Activated CD8-positive, alpha-beta memory T cell treated with anti-CD3 and anti-CD28 coated beads, Interleukin-2, amount 50 U/mL, for 24 hours (primary cell): Measurements from ENCODE around the gene CDC6.

Source experiments
- DNase-seq: peaks from one replicate; pipeline ENCODE4 v3.0.0-alpha.2; 2020; ENCODE audit errors: extremely low read depth

The CDC6 gene

DNA sequence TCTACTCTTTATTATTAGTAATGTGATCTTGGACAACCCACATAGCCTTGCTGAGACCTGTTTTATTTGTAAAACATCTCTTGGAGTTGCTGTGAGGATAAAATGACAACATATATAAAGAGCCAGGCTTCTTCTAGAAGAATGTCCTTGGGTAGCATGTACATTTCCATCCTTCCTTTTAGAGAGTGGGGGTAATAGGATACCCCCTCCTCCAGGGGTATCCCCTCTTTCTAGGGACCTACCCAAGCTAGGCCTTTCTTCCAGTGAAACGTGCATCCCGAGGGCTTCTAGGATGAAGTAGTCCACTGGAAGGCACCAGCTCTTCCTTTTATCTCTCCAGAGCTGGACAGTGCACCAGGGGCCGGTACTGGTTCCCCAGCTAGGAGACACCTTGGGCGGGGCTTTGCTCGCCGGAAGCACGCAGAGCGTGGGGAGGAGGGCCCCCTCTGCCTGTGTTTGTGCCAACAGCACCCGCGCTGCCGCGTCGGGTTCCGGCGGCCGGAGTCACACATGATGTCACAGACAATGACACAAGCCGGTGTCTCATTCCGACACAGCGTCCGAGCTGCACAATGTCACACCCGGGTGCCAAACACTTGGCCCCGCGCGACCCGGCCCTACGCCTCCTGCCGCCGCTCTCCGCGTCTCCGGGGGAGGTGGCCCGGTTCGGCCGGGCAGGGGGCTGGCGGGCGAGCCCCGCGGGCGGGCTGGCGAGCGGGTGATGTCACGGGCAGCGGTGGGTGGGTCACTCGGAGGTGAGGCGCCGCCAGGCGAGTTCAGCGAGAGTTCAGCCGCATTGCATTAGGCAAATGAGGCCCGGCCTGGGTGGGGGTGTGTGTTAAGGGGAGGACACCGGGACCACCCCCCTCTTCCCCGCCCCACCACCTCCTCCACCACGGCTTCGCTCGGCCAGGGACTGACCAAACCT lies 53.5 kb downstream of the CDC6 start:
- DNase-seq, result no peak

GRCh38 chr17:40341808-40342503 lies 54.3 kb downstream of the CDC6 start:
- DNase-seq, result no peak

DNA sequence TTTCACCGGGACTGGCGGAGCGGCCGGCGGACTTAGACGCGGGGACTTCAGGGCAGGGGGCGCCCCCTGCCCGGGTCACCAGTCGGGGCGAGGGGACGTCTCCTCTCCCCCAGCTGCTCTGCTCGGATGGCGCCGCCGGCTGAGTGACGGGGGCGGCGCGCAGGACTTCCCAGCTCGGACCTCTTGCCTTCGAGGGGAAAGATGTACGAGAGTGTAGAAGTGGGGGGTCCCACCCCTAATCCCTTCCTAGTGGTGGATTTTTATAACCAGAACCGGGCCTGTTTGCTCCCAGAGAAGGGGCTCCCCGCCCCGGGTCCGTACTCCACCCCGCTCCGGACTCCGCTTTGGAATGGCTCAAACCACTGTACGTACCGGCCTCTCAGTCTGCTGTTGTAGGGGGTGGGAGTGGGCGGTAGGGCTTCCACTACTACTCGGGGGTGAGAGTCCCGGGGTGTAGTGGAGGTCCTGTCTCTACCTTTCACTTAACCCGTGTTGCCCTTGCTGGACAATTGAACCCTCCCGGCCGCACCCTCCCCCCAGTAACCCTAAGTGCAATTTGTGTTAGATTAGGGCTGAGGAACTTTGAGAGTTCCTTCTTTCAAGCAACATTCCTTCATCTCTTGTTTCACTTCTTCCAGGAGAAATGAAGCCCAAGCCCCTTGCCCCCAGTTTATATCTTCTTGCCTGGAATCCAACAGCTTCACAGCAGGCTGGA lies 55.0 kb downstream of the CDC6 start:
- DNase-seq, result no peak

GRCh38 chr17:40343219-40344119 lies 55.8 kb downstream of the CDC6 start:
- DNase-seq, result no peak

DNA sequence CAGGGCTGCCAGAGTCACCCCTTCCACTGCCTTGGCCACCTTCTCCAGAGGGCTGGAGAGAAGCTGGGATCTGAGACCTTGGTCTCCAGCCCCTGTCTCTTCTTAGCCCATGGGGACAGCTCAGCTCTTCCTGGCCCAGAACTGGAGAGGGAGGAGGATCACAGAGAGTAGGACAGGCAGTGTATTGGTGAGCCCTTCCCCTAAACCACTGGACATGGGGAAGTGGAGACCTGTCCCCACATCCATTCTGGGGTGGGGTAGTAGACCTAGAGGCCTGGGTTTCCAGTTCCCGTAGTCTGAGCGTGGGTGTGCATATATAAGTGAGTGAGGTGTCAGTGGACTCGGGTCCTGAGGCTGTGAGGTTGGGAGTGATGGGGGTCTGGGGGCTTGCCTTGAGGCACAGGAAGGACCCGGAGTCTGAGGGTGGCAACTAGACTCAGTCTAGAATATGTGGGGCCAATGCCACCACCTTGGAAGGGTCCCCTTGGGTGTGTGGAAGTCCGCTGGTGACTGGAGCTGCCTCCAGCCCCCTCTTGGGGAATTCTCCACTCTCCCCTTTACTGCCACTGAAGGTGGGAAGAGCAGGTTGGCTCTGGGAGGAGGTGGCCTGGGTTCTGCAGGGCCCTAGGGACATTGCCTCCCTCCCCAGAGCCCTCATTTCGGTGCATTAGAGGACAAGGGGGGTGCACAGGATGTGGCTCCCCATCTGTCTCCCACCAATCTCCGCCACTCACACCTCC lies 56.9 kb downstream of the CDC6 start:
- DNase-seq, result no peak

- no peak for DNase-seq
These were observed 57.7 kb downstream of the CDC6 start for GRCh38 chr17:40345161-40345993.

DNA sequence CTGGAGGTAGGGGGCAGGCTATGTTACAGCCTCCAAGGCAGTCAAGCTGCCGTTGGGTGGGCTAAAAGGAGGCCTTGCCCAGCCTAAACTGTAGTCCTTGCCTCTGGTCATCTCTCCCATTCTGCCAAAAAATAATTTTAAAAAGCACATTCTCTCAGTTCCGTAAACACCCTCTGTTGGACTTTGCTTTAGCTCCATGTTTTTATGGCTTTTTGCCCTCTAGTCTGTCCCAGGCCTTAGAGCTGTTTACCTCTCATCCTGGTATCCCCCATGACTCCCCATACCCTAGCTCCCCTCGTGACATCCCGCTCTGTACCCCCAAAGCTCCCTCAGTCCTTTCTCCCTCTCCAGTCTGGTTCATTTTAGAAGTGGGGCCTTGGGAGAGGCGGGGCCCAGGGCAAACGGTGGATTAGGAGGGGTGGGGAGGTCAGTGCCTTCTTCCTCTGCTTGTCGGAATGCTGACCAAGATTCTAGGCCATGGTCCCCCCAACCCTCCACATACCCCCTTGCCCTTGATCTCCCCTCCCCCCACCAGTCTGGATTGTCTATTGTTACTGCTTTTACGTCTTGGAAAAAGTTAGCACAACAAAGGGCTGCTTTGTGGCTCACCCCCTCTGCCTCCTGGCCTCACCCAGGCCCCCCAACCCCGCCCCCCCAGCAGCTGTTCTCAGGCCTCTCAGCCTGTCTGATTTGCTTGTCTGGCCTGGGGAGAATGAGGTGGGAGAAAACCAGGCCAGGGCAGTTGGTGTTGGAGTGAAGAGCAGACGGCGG lies 58.5 kb downstream of the CDC6 start:
- DNase-seq, result no peak

DNA sequence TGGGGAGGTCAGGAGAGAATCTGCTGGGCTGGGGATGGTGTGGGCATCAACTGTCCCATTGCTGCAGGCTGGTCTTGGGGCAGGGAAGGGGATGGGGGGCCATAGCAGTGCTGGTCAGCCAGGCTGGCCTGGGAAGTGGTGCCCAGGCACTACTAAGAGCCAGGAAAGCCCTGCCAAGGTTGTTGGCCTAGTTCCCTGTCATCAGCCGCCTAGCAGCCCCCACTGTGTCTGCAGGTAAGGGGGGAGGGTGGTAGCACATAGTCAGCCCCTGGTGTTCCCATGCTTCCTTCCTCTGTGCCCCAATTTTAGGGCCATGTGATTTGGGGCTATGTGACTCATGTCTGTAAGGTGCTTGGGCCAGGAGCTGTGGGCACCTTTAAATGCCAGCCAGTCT lies 59.1 kb downstream of the CDC6 start:
- no peak for DNase-seq

- DNase-seq, result no peak
These were observed 59.8 kb downstream of the CDC6 start for GRCh38 chr17:40347319-40348135.

- no peak for DNase-seq
These were observed 60.4 kb downstream of the CDC6 start for GRCh38 chr17:40348136-40348504.

DNA sequence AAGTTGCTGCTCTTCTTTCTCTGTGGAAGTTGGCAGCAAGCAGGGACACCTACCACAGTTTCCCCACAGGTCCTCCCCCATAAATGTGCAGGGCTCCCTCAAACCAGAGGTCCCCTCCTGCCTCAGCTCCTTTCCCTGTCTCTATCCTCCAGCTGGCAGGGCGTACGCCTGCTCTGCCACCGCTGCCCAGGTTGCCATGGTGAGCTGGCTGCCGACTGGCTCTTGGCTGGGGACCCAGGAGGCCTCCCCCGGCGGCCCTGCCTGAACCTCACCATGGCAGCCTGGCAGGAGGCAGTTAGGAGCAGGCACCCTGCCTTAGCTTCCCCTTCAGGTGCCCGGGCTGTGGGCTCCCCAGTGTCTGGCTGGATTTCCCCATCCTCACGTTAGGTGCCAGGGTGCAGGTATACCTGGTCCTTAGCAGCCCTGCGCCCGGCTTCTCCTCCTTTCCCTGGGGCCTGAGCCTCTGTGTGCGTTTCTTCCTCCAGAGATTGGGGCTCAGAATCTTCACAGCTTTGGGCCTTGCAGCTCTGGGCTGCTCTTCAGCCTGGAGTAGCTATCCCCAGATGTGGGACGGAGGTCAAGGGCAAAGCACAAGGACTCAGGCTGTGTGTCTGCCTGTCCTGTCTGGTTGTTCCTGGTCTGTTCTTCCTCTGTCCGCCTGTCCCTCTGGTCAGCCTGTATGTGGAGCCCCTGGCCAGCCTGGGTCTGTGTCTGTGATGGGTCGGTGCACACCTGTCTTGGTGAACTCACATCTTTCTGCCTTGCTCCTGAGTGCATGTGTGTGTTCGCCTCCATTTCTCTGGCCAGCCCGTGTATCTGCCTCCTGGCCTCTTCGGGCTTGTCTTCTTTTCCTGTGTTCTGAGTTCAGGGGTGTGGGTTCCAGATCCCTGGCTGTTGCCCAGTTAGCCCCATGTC lies 61.1 kb downstream of the CDC6 start:
- no peak for DNase-seq

- DNase-seq, result no peak
These were observed 61.8 kb downstream of the CDC6 start for GRCh38 chr17:40349477-40349894.

GRCh38 chr17:40349895-40350688 lies 62.4 kb downstream of the CDC6 start:
- no peak for DNase-seq

DNA sequence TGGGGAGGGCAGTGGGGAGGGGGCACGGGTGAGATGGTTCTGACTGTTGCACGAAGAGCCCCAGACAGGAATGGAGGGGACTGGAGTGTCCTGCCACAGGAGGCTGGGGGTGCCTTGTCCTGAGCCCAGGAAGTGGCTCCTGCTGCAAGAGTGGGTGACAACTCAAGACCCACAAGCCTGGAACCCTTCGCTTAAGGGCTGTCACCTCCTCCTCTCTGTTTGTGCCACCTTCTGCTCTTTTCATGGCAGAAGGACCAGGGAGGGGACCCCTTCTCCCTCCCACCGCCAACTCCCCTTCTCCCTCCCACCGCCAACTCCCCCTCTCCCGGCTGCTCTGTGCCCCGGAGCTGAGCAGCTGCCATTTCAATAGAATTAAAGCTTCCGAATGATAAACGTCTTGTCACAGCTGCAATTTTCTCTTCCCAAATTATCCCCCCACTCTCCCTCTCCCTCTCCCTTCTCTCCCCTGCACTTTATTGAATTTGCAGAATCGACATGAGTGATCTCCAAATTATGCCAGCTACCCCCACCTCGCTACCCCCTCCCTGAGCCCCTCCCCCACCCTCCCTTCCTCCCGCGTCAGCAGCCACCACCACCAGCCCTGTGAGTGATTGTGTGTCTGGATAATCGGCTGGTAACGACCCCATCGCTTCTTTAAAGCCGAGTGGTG lies 63.1 kb downstream of the CDC6 start:
- DNase-seq, result no peak

GRCh38 chr17:40351359-40352236 lies 63.9 kb downstream of the CDC6 start:
- no peak for DNase-seq
